BLaER1 treated with 17β-estradiol and CSF1 and Interleukin-3, amounts not matched to agents 10 nM and 100 nM (cell line): ENCODE data around the gene PADI2.

Experiments
- H3K27ac ChIP-seq, 11 experiments: shearing (Covaris generic); formaldehyde crosslinking; 2 replicates each; pipeline ENCODE4 v1.8.1; 2022
- H3K27me3 ChIP-seq, 11 experiments: shearing (Covaris generic); formaldehyde crosslinking; 2 replicates each; pipeline ENCODE4 v1.8.1; 2022
- H3K36me3 ChIP-seq, 11 experiments: shearing (Covaris generic); formaldehyde crosslinking; 2 replicates each; pipeline ENCODE4 v1.8.1; 2022
- H3K4me1 ChIP-seq, 10 experiments: shearing (Covaris generic); formaldehyde crosslinking; 2 replicates each; pipeline ENCODE4 v1.8.1; 2022
- H3K4me2 ChIP-seq, 11 experiments: shearing (Covaris generic); formaldehyde crosslinking; 2 replicates each; pipeline ENCODE4 v1.8.1; 2022
- H3K4me3 ChIP-seq, 10 experiments: shearing (Covaris generic); formaldehyde crosslinking; 2 replicates each; pipeline ENCODE4 v1.8.1; 2022
- H3K9ac ChIP-seq, 11 experiments: shearing (Covaris generic); formaldehyde crosslinking; 2 replicates each; pipeline ENCODE4 v1.8.1; 2022
- H3K9me3 ChIP-seq, 11 experiments: shearing (Covaris generic); formaldehyde crosslinking; replicated peaks in 1 of 11; 2 replicates each; pipeline ENCODE4 v1.8.1; 2022
- H4K20me1 ChIP-seq, 11 experiments: shearing (Covaris generic); formaldehyde crosslinking; 2 replicates each; pipeline ENCODE4 v1.8.1; 2022
- Cebpa-rat ChIP-seq, 11 experiments: shearing (Covaris generic); IDR thresholded peaks; 2 replicates each; pipeline ENCODE4 v1.8.1; 2022

The PADI2 gene

DNA sequence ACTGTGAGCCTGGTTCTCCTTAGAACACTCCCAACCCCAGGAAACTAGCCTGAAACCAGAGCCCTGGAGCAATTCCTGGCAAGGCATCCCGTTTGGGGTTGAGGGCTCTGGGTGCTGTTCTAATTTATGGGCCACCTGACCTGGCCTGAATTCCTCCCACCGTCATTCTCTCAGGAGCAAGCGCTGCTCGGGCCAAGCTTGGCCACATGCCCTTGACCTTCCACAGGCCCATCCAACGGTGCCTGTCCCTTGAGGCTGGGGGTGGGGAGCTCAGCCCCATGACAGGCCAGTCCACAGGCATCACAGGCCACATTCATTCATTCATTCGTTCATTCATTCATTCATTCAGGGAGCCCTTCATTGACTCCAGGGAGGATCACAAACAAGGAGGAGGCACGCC, 5.3 kb downstream of the PADI2 start:
- peaks cover 13 to 21% (median 17%) of the 10 kb centered on the region in 11 experiments for H3K27me3 ChIP-seq
- H3K27ac ChIP-seq = no peak overlapping the region
- peaks cover 0 to 24% (median 0%) of the 10 kb centered on the region in 11 experiments; a peak in 6 of 22 replicates for H4K20me1 ChIP-seq
- no peak overlapping the region for H3K4me2 ChIP-seq
- no peak overlapping the region for H3K4me3 ChIP-seq
- peaks cover 16 to 35% (median 29%) of the 10 kb centered on the region in 10 experiments for H3K4me1 ChIP-seq
- no peak overlapping the region for H3K9ac ChIP-seq
- no peak for TF ChIP-seq Cebpa-rat (IDR thresholded peaks at IDR 0.05)
- H3K9me3 ChIP-seq = no peaks in the 10 kb centered on the region
- no peaks in the 10 kb centered on the region for H3K36me3 ChIP-seq

DNA sequence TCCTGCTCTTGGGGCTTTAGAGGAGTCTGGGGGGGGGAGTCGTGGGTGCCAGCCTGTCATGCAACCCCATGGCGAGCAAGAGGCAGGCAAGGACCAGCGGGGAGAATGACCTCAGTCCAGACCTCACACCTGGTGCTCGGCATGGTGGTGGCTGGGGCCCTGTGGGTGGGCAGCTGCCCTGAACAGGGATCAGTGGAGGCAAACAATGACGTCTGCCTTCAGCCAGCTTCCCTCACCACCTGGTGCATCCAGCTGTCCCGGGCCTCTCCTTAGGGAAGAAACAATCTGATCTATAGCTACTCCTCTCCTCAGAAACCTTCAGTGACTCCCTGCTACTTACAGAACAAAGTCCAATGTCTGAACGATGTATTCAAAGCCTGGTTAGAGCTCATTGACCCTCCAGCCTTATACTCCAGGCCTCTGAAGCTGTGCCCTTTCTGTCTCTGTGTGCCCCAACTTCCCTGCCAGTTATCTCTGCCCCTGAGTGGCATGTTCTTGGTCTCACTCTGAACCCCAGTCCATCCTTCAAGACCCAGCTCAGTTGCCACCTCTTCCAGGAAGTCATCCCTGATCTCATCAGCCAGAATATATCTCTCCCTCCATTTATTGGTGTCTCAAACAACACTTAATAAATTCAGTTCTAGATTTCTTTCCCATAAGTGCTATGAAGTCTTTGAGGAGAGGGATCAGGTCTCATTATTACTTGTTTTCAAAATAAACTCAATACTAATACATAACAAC, 6.6 kb downstream of the PADI2 start:
- H3K4me2 ChIP-seq = peak overlapping the region; percentile 50 to 81 (median 69)
- no peak overlapping the region for H3K9ac ChIP-seq
- peaks cover 0 to 17% (median 0%) of the 10 kb centered on the region in 11 experiments; a peak in 4 of 22 replicates for H4K20me1 ChIP-seq
- H3K36me3 ChIP-seq = no peaks in the 10 kb centered on the region
- peaks cover under 1 to 8% (median 4%) of the 10 kb centered on the region in 11 experiments; a peak in 16 of 22 replicates for H3K27me3 ChIP-seq
- no peak for TF ChIP-seq Cebpa-rat (IDR thresholded peaks at IDR 0.05)
- H3K27ac ChIP-seq = peak overlapping the region in 1 of 11 experiments; percentile 20; a peak in 2 of 22 replicates
- no peak overlapping the region for H3K4me3 ChIP-seq
- no peaks in the 10 kb centered on the region for H3K9me3 ChIP-seq
- H3K4me1 ChIP-seq = peaks cover 11 to 27% (median 20%) of the 10 kb centered on the region in 10 experiments

DNA sequence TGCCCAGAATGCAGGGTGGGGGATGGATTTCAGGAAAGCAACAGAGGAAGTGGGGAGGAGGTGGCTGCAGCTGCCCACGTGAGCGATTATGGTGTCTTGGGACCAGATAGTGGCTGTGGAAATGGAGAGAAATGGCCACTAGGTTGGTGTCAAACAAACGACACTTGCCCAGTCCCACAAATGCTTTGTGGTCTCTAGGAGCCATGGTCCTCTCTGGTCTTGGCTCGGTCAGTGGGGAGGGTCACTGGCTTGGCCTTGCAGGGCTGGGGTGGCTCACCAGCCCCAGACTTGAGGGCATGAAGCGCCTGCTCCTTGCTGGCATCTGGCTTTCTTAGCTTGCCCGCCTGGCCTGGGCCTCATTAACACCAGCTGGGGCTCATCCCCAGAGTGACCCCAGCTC, 7.2 kb downstream of the PADI2 start:
- no peak for TF ChIP-seq Cebpa-rat (IDR thresholded peaks at IDR 0.05)
- Histone ChIP-seq H3K4me1 (peaks cover 11 to 27% (median 20%) of the 10 kb centered on the region in 10 experiments), H3K4me3 (no peak overlapping the region), H3K4me2 (peak overlapping the region; percentile 50 to 81 (median 69)), H3K27ac (peak overlapping the region in 1 of 11 experiments; percentile 20; a peak in 1 of 22 replicates), H3K27me3 (peaks cover 0 to 4% (median 0%) of the 10 kb centered on the region in 11 experiments; a peak in 3 of 22 replicates), H3K36me3 (no peaks in the 10 kb centered on the region), H3K9ac (no peak overlapping the region), H3K9me3 (no peaks in the 10 kb centered on the region), H4K20me1 (peaks cover 0 to 16% (median 0%) of the 10 kb centered on the region in 11 experiments; a peak in 2 of 22 replicates)

DNA sequence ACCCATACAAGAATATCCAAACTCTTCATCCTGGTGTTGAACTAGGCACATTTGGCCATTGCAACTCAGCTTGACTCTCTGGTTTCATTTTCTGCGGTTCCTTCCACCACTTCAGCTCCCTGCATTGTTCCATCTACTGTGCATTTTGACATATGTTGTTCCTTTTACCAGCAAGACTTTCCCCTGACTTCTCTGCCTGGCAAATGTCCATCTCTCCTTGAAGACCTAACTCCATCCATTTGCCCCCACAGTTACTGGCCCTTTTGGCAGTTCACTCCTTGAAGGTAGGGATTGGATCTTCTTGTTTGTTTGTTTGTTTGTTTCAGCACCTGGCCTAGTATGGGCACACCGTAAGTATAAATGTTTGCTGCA, 8.7 kb downstream of the PADI2 start:
- Histone ChIP-seq H3K4me1 (peaks cover 11 to 27% (median 20%) of the 10 kb centered on the region in 10 experiments), H3K4me2 (peak overlapping the region in 2 of 11 experiments; percentile 38 to 41; a peak in 1 of 22 replicates), H3K36me3 (no peaks in the 10 kb centered on the region), H3K9ac (no peak overlapping the region), H3K27ac (no peak overlapping the region), H3K9me3 (no peaks in the 10 kb centered on the region), H3K4me3 (no peak overlapping the region), H3K27me3 (no peaks in the 10 kb centered on the region), H4K20me1 (0 out of 22 replicates have a peak, but pooled peaks cover 0 to 8% (median 0%) of the 10 kb centered on the region in 11 experiments)
- TF ChIP-seq Cebpa-rat (IDR thresholded peaks at IDR 0.05) = no peak

- Histone ChIP-seq H4K20me1 (0 out of 22 replicates have a peak, but pooled peaks cover 0 to 4% (median 0%) of the 10 kb centered on the region in 11 experiments), H3K27me3 (no peaks in the 10 kb centered on the region)
These were observed 9.2 kb downstream of the PADI2 start for GRCh38 chr1:17109892-17110554.

GRCh38 chr1:17108786-17109185, 10.5 kb downstream of the PADI2 start:
- H3K4me1 ChIP-seq = peaks cover 11 to 27% (median 20%) of the 10 kb centered on the region in 10 experiments
- no peak overlapping the region for H3K4me2 ChIP-seq
- no peak overlapping the region for H3K27ac ChIP-seq
- no peak for TF ChIP-seq Cebpa-rat (IDR thresholded peaks at IDR 0.05)
- H3K4me3 ChIP-seq = no peak overlapping the region
- no peak overlapping the region for H3K9ac ChIP-seq
- no peaks in the 10 kb centered on the region for H3K27me3 ChIP-seq
- H4K20me1 ChIP-seq = no peaks in the 10 kb centered on the region
- H3K36me3 ChIP-seq = no peaks in the 10 kb centered on the region
- H3K9me3 ChIP-seq = no peaks in the 10 kb centered on the region

More at GRCh38 chr1:17109892-17110554, 9.2 kb downstream of the PADI2 start:
- Histone ChIP-seq H3K9me3 (no peaks in the 10 kb centered on the region), H3K9ac (no peak overlapping the region), H3K27ac (no peak overlapping the region), H3K36me3 (no peaks in the 10 kb centered on the region), H3K4me2 (peak overlapping the region in 6 of 11 experiments; percentile 3 to 42 (median 39); a peak in 6 of 22 replicates), H3K4me3 (no peak overlapping the region), H3K4me1 (peaks cover 11 to 27% (median 20%) of the 10 kb centered on the region in 10 experiments)
- TF ChIP-seq Cebpa-rat (IDR thresholded peaks at IDR 0.05) = no peak

GRCh38 chr1:17108360-17108759, 10.9 kb downstream of the PADI2 start:
- no peak for TF ChIP-seq Cebpa-rat (IDR thresholded peaks at IDR 0.05)
- peaks cover 11 to 27% (median 20%) of the 10 kb centered on the region in 10 experiments for H3K4me1 ChIP-seq
- H3K9ac ChIP-seq = no peak overlapping the region

GRCh38 chr1:17104782-17105181, 14.5 kb downstream of the PADI2 start:
- no peak overlapping the region for H3K9ac ChIP-seq

More at GRCh38 chr1:17108360-17108759, 10.9 kb downstream of the PADI2 start:
- Histone ChIP-seq H3K4me3 (no peak overlapping the region), H3K27me3 (no peaks in the 10 kb centered on the region), H3K4me2 (no peak overlapping the region), H3K27ac (no peak overlapping the region), H3K36me3 (no peaks in the 10 kb centered on the region), H4K20me1 (no peaks in the 10 kb centered on the region), H3K9me3 (no peaks in the 10 kb centered on the region)

GRCh38 chr1:17102232-17102631, 17.0 kb downstream of the PADI2 start:
- Histone ChIP-seq H3K9me3 (no peaks in the 10 kb centered on the region), H3K4me1 (peaks cover 27 to 44% (median 41%) of the 10 kb centered on the region in 10 experiments), H3K4me2 (no peak overlapping the region), H3K27ac (no peak overlapping the region), H3K36me3 (no peaks in the 10 kb centered on the region), H3K4me3 (no peak overlapping the region), H4K20me1 (no peaks in the 10 kb centered on the region; a peak in 1 of 22 replicates), H3K27me3 (no peaks in the 10 kb centered on the region), H3K9ac (no peak overlapping the region)
- TF ChIP-seq Cebpa-rat (IDR thresholded peaks at IDR 0.05) = no peak

More at GRCh38 chr1:17104782-17105181, 14.5 kb downstream of the PADI2 start:
- no peak overlapping the region for H3K4me2 ChIP-seq
- H3K4me3 ChIP-seq = no peak overlapping the region
- H3K27me3 ChIP-seq = no peaks in the 10 kb centered on the region
- peaks cover 5 to 20% (median 17%) of the 10 kb centered on the region in 10 experiments; a peak in 18 of 20 replicates for H3K4me1 ChIP-seq
- no peaks in the 10 kb centered on the region for H3K9me3 ChIP-seq
- TF ChIP-seq Cebpa-rat (IDR thresholded peaks at IDR 0.05) = peak in 1 of 11 experiments; percentile 30; a peak in 2 of 22 replicates
- no peaks in the 10 kb centered on the region for H3K36me3 ChIP-seq
- no peaks in the 10 kb centered on the region; a peak in 1 of 22 replicates for H4K20me1 ChIP-seq
- H3K27ac ChIP-seq = no peak overlapping the region
